G401 (cell line): ENCODE results near the gene ATP8A1. TPM values are rescaled to one million over a fixed set of nuclear protein-coding genes. Genes with fewer than 3 reads are reported as not detected.
"Not testable (repeated sequence)": the region's sequence is repeated elsewhere in the genome, so short reads cannot be mapped to it uniquely, and the experiment has no call there.

ENCODE experiments used
- DNase-seq: peaks from one replicate; pipeline ENCODE4 v3.0.0-alpha.2; 2015; ENCODE audit warnings: low spot score
- in situ Hi-C: cut with HindIII; loops from 2 replicates; pipeline ENCODE4 v1.10.0; 2016; ENCODE audit warnings: low sequenced_read_pairs, mixed read lengths
- total RNA-seq: library from RNA; depleted of rRNA; stranded (reverse); fragments of >200 nt; shearing (Covaris generic); gene quantifications from 2 replicates; pipeline ENCODE4 v1.2.3, GENCODE V29; 2014

The ATP8A1 gene
- total RNA-seq, 1 experiment from 2014 or later: 9.2 TPM

DNA sequence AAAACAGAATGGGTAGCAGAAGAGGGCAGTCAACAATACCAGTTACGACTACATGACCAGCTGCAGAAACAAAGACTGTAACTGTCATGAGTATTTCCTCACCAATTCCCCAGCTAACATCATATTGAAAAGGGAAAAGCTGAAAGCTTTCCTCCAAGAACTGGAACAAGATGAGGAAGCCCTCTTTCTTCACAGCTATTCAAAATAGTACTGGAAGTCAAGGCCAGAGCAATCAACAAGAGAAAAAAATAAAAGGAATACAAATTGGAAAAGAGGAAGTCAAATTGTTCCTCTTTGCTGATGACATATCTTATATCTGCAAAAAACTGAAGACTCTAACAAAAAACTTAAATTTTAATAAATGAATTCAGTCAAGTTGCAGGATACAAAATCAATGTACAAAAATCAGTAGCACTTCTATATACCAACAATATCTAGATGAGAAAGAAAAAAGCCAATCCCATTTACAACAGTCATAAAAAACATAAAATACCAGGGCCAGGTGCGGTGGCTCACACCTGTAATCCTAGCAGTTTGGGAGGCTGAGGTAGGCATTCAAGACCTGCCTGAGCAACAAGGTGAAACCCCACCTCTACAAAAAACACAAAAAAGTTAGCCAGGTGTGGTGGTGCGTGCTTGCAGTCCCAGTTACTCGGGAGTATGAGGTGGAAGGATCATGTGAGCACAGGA is 125.4 kb downstream of the ATP8A1 start:
- no peak for DNase-seq
- in situ Hi-C loops: no loop called here

DNA sequence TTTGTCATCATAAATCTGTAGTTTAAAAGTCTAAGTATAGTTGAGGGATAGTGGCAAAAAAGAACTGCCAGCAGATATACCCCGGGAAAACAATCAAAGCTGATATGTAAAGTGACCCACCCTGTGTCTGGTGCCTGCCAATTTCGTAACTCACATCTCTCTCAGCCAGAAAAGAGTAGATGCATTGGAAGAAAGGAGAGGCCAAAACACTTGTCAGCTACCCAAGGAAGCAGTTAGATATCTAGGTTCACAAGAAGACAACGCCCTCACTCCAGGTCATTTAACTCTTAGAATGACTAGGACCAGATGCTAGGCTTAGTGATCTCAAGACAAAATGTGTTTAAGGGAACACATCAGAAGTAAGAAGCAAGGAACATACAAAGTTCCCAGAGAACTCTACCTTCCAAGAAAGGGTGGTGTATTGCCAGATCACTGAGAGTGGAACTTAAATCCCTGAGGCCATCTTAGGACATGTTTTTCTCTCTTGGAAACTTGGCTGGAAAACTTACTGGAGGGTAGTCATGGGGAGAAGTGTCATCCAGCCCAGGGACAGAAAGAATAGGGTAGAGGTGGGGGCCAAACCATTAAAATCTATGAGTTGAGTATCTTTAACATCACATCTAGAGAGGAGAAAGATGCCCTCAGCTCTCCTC is 133.7 kb downstream of the ATP8A1 start:
- in situ Hi-C loops: no loop called here

GRCh38 chr4:42519803-42520417 is 137.0 kb downstream of the ATP8A1 start:
- peak; percentile 62 for DNase-seq
- in situ Hi-C loops: no loop called here

More for the DNA sequence above, 133.7 kb downstream of the ATP8A1 start:
- DNase-seq: no peak

GRCh38 chr4:42515156-42515884 is 141.6 kb downstream of the ATP8A1 start:
- DNase-seq: no peak
- in situ Hi-C loops: no loop called here

DNA sequence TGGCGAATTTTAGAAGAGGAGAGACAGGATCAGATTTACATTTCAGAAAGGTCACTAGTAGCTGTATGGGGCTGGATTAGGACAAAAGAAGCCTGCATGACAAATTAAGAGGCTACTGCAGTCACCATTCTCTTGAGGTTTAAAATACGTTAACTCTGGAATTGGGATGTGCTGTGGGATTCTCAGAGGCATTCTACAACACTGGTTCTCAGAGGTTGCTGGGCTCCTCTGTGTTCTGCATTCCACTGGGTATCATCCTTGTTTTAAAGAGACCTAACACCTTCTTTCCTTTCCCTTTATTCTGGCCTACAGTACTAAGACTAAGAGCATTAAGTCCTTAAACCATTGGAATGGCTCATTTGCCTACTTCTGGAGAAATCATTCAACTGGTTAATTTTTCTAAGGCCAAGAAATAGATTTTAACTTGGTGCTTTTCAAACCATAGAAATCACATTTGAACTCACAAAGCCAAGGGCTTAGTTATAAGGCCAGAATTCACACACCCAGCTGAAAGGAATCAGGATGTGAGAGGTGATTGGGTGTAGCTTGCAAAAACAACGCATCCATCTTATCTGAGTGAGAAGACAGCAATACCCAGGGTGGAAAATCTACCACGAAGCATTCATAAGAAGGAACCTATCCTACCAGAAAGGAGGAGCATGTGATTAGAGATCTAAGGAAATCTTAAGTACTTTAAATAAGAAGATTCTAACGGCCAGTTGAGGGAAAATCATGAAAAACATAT is 143.0 kb downstream of the ATP8A1 start:
- no peak for DNase-seq
- in situ Hi-C loops: no loop called here

GRCh38 chr4:42512226-42512625 is 144.7 kb downstream of the ATP8A1 start:
- in situ Hi-C loops: no loop called here
- no peak for DNase-seq

DNA sequence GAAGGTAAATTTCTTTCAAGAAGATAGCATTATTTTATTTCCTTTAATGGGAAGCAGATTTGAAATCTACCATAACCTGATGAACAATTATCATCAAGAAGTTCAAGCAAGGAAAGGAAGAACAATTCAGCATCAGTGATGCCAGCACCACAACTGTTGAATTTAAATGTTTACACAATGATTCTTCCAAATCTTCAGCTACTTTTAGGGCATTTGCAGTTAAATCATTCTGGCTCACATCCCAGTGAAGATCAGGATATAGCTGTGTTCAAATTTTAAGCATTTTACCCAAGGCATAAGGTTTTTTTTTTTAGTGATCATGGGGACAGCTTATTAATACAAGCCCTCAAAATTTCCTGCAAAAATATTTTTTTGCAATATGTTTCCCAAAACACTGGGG is 146.7 kb downstream of the ATP8A1 start:
- no peak for DNase-seq
- in situ Hi-C loops: no loop called here

GRCh38 chr4:42501624-42502401 is 155.1 kb downstream of the ATP8A1 start:
- DNase-seq: peak; percentile 36
- in situ Hi-C loops: no loop called here

DNA sequence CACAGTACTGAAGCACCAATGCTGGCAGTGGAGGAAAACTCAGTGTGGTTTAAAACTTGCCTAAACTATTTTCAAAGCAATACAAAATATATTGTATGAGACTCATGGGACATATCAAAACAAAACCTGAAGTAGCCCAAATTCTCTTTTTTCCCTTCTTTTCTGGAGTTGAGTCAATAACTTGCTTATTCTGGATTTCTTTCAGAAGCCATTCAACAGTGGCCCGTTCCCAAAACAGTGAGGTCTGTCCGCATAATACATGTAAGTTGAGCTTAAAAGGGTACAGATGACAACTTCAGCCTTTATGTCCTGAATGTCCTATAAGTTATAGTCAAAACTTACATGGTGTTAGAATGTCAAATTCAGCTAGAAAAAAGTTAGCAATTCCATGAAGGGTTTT is 158.9 kb downstream of the ATP8A1 start:
- in situ Hi-C loops: no loop called here
- no peak for DNase-seq

DNA sequence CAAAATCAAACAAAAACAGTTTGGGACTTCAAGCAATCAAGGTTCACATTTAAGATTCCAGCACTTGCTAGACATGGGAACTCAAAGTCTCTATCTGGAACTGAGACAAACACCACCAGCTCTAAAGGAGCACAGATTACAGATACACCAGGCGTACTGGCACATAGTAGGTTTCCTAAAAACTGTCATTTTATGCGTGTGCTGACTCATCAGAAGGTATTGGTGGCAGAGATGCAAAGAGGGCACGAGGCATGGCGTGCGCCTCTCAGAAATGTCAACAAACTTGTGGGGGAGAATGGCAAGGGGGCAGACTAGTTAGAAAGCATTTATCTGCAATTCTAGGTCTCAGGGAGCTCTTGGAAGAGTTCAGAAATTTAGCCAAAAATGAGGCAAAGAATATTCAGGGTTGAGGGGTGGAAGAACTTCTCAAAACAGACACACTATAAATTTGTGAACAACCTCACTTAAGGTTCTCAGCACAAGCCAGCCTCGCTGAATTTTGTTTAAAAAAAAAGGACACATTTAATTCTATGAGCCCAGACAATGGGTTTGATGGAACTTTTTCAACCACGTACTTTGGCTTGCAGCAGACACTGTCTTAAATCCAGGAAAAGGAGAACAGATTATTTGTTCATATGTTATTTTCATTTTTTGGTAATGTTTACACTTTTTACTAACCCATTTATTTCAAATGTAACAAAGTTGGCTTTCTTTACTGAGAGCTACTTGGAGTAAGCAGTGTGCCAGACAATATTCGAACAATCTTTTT is 159.6 kb downstream of the ATP8A1 start:
- DNase-seq: no peak
- in situ Hi-C loops: no loop called here

- in situ Hi-C loops: no loop called here
- no peak for DNase-seq
Observed at GRCh38 chr4:42492962-42493361, 163.9 kb downstream of the ATP8A1 start.

GRCh38 chr4:42490015-42490414 is 166.9 kb downstream of the ATP8A1 start:
- no peak for DNase-seq
- in situ Hi-C loops: no loop called here

DNA sequence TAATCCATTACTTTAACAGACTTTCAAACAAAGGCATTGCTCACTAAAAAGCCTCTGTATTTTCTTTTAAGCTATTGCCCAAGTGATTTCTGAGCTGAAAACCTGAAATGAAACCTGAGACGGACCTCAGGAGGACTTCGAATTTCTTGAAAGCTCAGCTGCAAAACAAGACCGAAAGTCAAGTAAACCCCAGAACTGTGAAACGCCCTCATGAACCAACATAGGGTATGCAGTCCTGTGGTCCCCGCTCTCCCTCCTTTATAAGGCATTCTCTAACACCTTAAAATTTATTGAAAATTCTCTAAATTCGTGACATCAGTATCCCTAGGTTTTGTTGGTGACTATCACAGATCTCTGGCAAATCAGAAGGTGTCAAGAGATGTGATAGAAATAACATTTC is 167.8 kb downstream of the ATP8A1 start:
- in situ Hi-C loops: no loop called here
- DNase-seq: no peak

- no peak for DNase-seq
- in situ Hi-C loops: no loop called here
Observed at GRCh38 chr4:42488554-42488953, 168.4 kb downstream of the ATP8A1 start.

DNA sequence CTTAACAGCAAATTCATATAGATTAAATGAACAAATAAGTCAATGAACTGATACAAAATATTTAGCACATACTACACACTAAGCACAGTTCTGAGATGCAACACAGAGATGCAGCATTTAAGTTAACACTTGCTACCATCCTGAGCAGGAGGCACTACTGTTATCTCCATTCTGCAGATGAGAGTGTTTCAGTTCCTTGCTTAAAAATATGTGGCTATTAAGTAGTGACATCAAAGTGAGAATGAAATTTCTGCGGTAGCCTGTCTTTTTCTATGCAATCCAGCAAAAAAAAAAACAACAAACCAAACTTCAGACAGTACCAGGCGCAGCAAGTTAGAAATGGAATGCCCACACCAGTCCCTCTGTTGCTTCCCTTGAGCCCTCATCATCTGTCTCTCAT is 168.8 kb downstream of the ATP8A1 start:
- in situ Hi-C loops: no loop called here
- DNase-seq: no peak

GRCh38 chr4:42487230-42487629 is 169.7 kb downstream of the ATP8A1 start:
- DNase-seq: no peak

GRCh38 chr4:42486156-42486555 is 170.7 kb downstream of the ATP8A1 start:
- DNase-seq, in situ Hi-C loops: not testable (repeated sequence)

More at GRCh38 chr4:42487230-42487629, 169.7 kb downstream of the ATP8A1 start:
- in situ Hi-C loops: no loop called here

DNA sequence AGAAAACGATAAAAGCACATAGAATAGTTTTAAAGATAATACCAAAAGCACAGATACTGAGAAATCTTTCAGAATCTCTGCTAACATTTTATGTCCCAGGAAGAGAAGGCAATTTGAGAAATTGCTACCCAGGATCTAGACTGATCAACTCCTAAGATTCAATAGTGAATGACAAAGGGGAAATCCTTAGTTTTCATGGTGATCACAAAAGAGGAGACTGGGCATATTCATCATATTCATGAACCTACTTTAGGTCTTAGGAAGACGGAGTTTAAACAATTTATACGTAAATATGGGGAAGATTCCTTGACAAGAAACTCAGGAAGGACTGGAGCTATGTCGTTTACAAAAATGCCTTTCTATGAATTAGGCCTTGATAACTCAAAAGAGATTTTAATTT is 172.3 kb downstream of the ATP8A1 start:
- no peak for DNase-seq
- in situ Hi-C loops: no loop called here
